SJSA1 (cell line): ENCODE results near the gene MAP3K20. TPM values are rescaled to one million over a fixed set of nuclear protein-coding genes. Genes with fewer than 3 reads are reported as not detected.
A peak's percentile ranks its signal among the peaks of the same experiment; 100 is the strongest.
"Not testable (repeated sequence)": the region's sequence is repeated elsewhere in the genome, so short reads cannot be mapped to it uniquely, and the experiment has no call there.

Source experiments
- DNase-seq, 2 experiments: peaks; one replicate each; pipeline ENCODE4 v3.0.0-alpha.2; 2015 to 2020; ENCODE audit warnings: low spot score in 2 of 2, low read depth in 1 of 2
- H3K27ac ChIP-seq: fragments of 250-450 bp; sonication (Bioruptor Pico); 2 replicates; pipeline ENCODE4 v1.5.1; 2020; ENCODE audit warnings: mild to moderate bottlenecking, moderate library complexity
- H3K27me3 ChIP-seq: fragments of 250-450 bp; sonication (Bioruptor Pico); replicated peaks from 2 replicates; pipeline ENCODE4 v1.5.1; 2020; ENCODE audit warnings: mild to moderate bottlenecking, moderate library complexity
- H3K36me3 ChIP-seq: fragments of 250-450 bp; sonication (Bioruptor Pico); 2 replicates; pipeline ENCODE4 v1.5.1; 2020; ENCODE audit warnings: mild to moderate bottlenecking
- H3K4me1 ChIP-seq: fragments of 250-450 bp; sonication (Bioruptor Pico); replicated peaks from 2 replicates; pipeline ENCODE4 v1.6.1; 2021; ENCODE audit warnings: mild to moderate bottlenecking
- H3K4me3 ChIP-seq: fragments of 250-450 bp; sonication (Bioruptor Pico); 2 replicates; pipeline ENCODE4 v1.5.1; 2020; ENCODE audit warnings: mild to moderate bottlenecking
- H3K9me3 ChIP-seq: fragments of 250-450 bp; sonication (Bioruptor Pico); replicated peaks from 2 replicates; pipeline ENCODE4 v1.5.1; 2020; ENCODE audit warnings: mild to moderate bottlenecking
- total RNA-seq: library from RNA; depleted of rRNA; stranded (reverse); fragments of >200 nt; shearing (Covaris generic); gene quantifications from 2 replicates; pipeline ENCODE4 v1.2.3, GENCODE V29; 2014

The MAP3K20 gene
- total RNA-seq, 1 experiment from 2014 or later, result 95.7 TPM

DNA sequence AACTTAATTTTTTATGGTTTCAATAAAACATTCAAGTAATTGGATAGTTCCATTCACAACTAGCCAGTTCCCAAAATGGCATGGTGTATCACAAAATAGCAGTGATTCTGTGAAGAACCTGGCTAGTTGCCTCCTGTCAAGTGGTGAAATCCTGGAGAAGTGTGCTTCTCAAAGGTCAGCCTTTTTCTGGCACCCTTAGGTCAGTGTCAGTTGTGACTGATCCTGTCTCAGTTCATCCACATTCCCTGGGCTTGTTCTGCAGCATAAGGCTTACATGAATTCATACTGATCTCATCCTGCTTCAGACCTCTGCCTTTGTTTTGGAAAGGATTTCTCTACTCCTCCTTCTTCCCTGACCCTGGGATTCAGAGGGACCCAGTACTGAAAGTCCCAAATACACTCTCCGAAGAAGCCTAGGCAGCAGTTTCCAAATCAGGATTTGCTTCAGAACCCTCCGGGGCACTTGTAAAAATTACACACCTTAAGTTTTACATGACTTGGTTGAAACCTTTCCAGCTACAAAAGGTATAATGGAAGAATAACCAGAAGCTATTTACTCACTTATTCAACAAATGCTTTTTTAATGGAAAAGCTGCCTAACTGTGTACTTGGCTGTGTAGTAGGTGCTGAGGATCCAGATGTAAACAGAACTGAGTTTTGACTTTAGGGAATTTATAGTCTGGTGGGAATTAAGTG, 11.0 kb downstream of the MAP3K20 start:
- Histone ChIP-seq H3K4me1 (peaks cover 41% of the 10 kb centered on the region), H3K27ac (no peak overlapping the region), H3K9me3 (no peaks in the 10 kb centered on the region), H3K4me3 (no peak overlapping the region), H3K27me3 (no peaks in the 10 kb centered on the region), H3K36me3 (peaks cover 12% of the 10 kb centered on the region)
- DNase-seq, result no peak

DNA sequence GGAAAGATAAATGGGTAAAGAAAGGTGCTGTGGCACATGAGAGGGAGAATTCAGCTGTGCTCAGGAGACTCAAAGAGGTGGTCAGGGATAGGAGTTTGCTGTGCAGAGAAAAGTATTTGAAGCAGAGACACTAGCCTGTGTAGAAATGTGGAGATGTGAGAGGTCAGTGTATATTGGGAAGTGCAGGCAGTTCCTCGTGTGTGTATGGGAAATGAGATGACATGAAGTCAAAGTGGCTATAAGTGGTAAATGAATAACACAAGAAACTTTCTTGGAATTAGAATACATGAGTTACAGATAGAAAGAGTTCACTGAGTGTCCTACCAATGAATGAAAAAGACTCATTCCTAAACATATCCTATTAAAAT, 11.6 kb downstream of the MAP3K20 start:
- Histone ChIP-seq H3K9me3 (no peaks in the 10 kb centered on the region), H3K4me3 (no peak overlapping the region), H3K36me3 (peaks cover 15% of the 10 kb centered on the region), H3K27me3 (no peaks in the 10 kb centered on the region), H3K4me1 (peaks cover 41% of the 10 kb centered on the region), H3K27ac (no peak overlapping the region)
- DNase-seq, result no peak

DNA sequence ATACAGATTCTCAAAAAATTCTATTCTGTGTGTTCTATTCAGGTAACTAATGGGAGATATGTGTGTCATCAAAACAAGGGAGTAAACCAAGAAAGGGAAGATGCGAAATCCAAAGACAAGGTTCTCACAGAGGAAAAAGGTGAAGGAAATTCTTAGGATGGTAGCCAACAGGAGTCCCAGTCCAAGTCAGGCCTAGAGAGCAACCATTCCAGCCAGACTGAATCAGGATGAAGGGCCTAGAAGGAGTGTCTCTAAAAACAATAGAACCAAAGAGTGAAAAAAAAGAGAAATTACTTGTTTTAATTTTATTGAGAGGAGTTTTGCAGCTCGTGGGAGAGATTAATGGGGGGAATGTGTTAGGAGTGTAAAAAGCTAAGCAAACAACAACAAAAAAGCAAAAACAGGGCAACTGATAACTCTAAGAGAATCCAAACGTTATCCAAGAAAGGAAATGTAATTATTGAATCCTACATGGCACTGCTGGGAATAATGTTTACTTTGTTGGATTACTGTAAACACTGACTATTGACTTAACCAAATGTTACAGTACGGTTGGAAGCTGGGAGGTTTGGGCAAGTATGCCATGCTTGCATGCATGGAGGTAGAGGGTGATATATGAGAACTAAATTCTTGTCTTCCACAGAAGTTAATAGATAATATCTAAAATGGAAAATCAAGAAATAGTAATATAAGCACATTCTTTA, 12.3 kb downstream of the MAP3K20 start:
- Histone ChIP-seq H3K27ac (peak overlapping the region; percentile 8; the same call in 1 of the 2 replicates), H3K4me3 (no peak overlapping the region), H3K36me3 (peaks cover 22% of the 10 kb centered on the region), H3K9me3 (no peaks in the 10 kb centered on the region), H3K27me3 (no peaks in the 10 kb centered on the region), H3K4me1 (peaks cover 41% of the 10 kb centered on the region)
- peak in 1 of 2 experiments; percentile 23 for DNase-seq

DNA sequence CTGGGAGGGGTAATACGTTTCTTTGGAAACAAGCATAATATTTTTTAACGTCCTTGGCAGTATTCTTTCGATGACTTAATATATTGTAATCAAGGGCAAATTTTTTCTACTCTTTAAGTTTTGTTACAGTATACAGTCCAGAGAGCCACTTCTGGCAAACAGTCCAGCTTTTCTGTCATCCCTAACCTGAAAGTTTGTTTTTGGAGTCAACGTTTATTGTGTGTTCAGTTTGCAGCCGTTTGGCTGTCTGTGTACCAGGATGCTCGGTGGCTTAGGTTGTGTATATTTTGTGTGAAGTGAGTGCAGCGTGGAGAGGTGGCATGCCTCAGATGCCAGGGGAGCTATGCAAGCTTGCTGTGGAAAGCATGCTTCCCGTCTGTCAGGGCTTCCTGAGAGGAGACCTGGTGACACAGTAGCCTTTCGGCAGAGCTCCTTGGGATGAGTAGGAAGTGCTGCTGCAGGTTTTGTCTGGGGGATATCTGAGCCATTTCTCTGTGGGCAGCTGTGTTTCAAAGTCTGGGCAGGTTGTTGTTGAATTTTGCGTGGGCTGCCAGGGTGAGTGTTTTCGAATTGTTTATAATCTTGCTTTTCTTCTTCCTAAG, 14.7 kb downstream of the MAP3K20 start:
- peaks cover 36% of the 10 kb centered on the region for H3K36me3 ChIP-seq
- no peak overlapping the region for H3K4me3 ChIP-seq
- H3K27me3 ChIP-seq, result no peaks in the 10 kb centered on the region
- H3K4me1 ChIP-seq, result peaks cover 41% of the 10 kb centered on the region
- no peaks in the 10 kb centered on the region for H3K9me3 ChIP-seq
- DNase-seq, result peak; percentile 63 to 74
- H3K27ac ChIP-seq, result peak overlapping the region; percentile 6

DNA sequence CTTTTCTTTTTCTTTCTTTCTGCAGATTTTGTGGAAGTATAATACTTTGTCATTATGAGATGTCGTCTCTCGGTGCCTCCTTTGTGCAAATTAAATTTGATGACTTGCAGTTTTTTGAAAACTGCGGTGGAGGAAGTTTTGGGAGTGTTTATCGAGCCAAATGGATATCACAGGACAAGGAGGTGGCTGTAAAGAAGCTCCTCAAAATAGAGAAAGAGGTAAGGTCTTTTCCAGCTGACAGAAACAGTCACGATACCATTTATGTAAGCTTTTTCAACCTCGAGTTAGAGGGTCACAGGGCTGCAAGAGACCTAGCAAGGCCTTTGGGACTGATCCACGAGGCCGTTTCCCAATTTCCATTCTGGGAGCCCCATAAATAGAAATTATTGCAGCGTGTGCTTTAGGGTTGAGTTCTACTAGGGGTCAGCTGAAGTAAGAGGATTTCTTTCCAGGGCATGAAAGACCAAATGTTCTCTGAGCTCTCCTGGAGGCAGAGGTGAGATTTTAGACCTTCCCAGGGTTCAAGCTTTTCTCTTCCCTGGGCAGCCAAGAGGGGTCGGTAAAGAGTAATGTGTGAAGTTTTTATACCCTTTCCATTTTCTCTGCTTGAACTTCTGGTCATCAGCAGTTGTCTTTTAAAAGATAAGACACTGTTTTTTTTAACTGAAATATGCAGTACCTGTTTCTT, 15.5 kb downstream of the MAP3K20 start:
- Histone ChIP-seq H3K9me3 (no peaks in the 10 kb centered on the region), H3K4me1 (peaks cover 41% of the 10 kb centered on the region), H3K27me3 (no peaks in the 10 kb centered on the region), H3K27ac (peak overlapping the region; percentile 6; the same call in 1 of the 2 replicates), H3K4me3 (no peak overlapping the region), H3K36me3 (peaks cover 39% of the 10 kb centered on the region)
- DNase-seq, result no peak

DNA sequence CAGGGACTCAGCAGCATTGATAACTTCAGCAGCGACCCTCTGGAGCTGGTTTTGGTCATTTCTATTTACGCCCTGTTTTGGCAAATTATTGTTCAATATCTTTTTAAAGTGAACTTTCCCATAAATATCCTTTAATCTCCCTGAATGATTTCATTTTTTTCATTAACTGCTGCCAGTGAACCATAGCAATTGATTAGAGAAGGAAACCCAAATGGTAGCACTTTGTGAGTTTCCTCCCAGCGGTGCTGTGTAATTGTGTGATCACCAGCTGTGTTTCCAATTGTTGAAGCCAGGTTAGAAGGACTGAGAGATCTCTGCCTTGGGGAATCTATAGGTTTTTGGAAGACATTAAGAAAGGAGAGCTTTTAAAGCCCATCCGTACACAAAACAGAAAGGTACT, 16.3 kb downstream of the MAP3K20 start:
- no peak overlapping the region for H3K27ac ChIP-seq
- no peaks in the 10 kb centered on the region for H3K27me3 ChIP-seq
- H3K4me1 ChIP-seq, result peaks cover 34% of the 10 kb centered on the region
- no peak overlapping the region for H3K4me3 ChIP-seq
- DNase-seq, result no peak
- no peaks in the 10 kb centered on the region for H3K9me3 ChIP-seq
- peaks cover 46% of the 10 kb centered on the region for H3K36me3 ChIP-seq

DNA sequence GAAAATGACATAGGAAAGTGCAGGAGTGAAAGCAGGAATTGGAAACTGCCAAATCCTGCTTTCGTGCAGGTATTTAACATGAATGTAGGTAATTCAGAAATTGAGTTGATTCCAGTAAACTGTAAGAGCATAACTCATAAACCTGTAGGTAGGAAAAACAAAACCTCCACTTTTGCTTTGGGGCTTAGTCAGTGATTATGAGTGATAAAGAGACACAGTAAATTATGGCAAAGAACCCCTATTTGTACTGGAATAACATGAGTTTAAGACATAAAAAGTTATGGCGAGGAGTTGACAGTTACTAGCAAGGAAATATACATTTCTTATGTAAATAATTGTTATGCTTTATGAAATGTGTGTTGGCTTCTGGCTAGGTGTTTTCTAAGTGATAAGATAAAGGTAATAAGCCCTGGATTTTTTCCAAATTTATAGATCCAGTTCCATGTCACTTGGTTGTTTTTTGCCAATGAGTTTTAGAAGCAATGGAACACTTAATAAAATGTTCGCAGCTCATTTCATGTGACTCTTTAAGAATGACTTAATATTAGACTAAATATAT, 17.3 kb downstream of the MAP3K20 start:
- peaks cover 24% of the 10 kb centered on the region for H3K4me1 ChIP-seq
- H3K4me3 ChIP-seq, result no peak overlapping the region
- no peaks in the 10 kb centered on the region for H3K9me3 ChIP-seq
- H3K27ac ChIP-seq, result no peak overlapping the region
- DNase-seq, result no peak
- peaks cover 52% of the 10 kb centered on the region for H3K36me3 ChIP-seq
- no peaks in the 10 kb centered on the region for H3K27me3 ChIP-seq

DNA sequence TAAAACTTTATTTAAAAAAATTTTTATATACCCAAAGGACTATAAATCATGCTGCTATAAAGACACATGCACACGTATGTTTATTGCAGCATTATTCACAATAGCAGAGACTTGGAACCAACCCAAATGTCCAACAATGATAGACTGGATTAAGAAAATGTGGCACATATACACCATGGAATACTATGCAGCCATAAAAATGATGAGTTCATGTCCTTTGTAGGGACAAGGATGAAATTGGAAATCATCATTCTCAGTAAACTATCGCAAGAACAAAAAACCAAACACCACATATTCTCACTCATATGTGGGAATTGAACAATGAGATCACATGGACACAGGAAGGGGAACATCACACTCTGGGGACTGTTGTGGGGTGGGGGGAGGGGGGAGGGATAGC, 18.0 kb downstream of the MAP3K20 start:
- Histone ChIP-seq H3K4me1 (peaks cover 18% of the 10 kb centered on the region), H3K36me3 (peaks cover 52% of the 10 kb centered on the region)
- H3K4me3 ChIP-seq, DNase-seq, H3K27me3 ChIP-seq, H3K9me3 ChIP-seq, H3K27ac ChIP-seq: not testable (repeated sequence)

DNA sequence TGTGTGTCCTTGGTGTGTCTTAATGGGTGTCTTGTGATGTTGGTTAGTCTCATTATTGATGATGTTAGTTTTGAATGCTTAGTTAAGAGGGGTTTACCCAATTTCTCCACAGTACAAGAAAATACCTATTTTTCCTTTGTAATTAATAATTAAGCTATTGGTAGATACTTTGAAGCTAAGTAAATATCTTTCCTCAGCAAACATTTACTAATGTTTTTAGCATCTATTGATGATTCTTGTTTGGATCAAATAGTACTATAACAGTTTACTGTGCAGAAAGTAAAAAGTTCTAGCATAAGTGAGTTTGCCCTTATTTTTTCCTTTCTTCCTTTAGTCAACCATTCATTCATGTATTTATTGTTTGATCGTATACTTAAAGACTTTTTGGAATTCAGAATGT, 19.1 kb downstream of the MAP3K20 start:
- H3K27me3 ChIP-seq, result no peaks in the 10 kb centered on the region
- no peak overlapping the region for H3K4me3 ChIP-seq
- DNase-seq, result no peak
- no peak overlapping the region for H3K27ac ChIP-seq
- peaks cover 16% of the 10 kb centered on the region for H3K4me1 ChIP-seq
- peaks cover 59% of the 10 kb centered on the region for H3K36me3 ChIP-seq
- H3K9me3 ChIP-seq, result no peaks in the 10 kb centered on the region

DNA sequence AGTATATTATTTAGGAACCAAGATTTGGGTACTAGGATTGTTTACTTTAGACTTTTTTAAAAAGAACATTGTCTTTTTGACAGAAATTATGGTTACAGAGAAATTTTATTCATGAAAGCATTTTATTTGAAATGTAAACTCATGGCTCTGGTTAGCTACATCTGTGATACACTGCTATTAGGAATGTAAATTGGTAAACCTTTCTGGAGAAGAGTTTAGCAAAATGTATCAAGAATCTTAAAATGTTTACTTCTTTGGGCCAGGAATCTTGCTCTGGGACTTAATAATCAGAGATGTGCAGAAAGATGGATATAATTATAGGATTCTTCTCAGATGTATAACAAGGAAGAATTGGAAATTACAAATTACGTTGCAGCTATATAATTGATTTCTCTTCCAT, 19.7 kb downstream of the MAP3K20 start:
- H3K4me3 ChIP-seq, result no peak overlapping the region

DNA sequence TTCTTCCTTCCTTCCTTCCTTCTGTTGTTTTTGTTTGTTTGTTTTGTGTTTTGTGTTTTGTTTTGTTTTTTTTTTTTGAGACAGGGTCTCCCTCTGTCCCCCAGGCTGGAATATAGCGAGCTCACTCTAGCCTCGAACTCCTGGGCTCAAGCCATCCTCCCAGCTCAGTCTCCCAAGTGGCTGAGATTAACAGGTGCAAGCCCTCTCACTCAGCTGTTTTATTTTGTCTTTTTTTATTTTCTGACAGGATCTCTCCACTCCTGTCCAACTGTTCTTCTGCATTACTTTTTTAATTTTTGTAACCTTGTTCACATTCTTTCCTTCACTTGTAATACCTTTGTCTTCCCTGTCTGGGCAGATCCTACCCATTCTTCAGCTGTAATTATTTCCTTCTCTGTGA, 23.6 kb downstream of the MAP3K20 start:
- DNase-seq, result no peak
- H3K4me1 ChIP-seq, result no peaks in the 10 kb centered on the region; the same call in 1 of the 2 replicates
- no peak overlapping the region for H3K27ac ChIP-seq

More for the DNA sequence above, 19.7 kb downstream of the MAP3K20 start:
- Histone ChIP-seq H3K27ac (no peak overlapping the region), H3K36me3 (peaks cover 63% of the 10 kb centered on the region), H3K9me3 (no peaks in the 10 kb centered on the region), H3K27me3 (no peaks in the 10 kb centered on the region), H3K4me1 (peaks cover 10% of the 10 kb centered on the region)
- no peak for DNase-seq

DNA sequence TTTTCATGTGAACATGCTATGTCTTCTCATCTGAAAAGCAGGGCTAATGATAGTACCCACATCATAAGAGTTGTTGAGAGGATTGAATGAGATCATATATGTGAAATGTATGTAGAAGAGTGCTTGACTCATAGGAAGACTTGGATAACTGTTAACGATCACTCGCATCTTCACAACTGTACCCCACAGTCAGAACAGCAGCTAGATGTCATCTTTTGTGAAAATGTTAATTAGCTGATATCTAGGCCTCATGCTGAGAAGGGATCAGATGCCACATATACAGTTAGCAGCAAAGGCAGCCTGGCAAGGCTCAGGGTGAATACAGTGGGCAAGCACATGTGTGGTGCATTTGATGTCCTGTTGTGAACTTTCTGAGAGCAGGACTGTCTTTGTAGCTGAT, 24.2 kb downstream of the MAP3K20 start:
- peaks cover 46% of the 10 kb centered on the region for H3K36me3 ChIP-seq

More for the DNA sequence above, 23.6 kb downstream of the MAP3K20 start:
- H3K9me3 ChIP-seq, result no peaks in the 10 kb centered on the region
- H3K4me3 ChIP-seq, result no peak overlapping the region
- no peaks in the 10 kb centered on the region for H3K27me3 ChIP-seq
- H3K36me3 ChIP-seq, result peaks cover 52% of the 10 kb centered on the region

DNA sequence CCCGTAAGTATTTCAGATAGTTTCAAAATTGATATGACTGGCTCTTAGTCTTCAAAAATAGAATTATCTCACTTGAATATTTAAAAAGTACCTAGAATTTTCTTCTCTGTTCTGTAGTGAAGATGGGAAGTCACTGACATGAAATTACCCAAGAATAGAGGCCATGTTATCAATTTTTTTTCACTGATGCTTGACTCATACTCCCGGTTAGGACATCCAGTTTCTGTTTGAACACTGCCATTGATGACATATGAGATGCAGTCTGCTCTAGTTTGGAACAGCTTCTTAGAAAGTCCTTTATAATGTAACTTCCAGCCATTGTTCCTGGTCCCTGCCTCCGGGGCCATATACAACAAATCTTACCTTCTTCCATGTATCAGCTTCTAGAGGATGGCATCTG, 26.0 kb downstream of the MAP3K20 start:
- no peak for DNase-seq
- Histone ChIP-seq H3K4me3 (no peak overlapping the region), H3K27me3 (no peaks in the 10 kb centered on the region)

More for the DNA sequence above, 24.2 kb downstream of the MAP3K20 start:
- DNase-seq, result no peak
- Histone ChIP-seq H3K4me1 (no peaks in the 10 kb centered on the region; the same call in 1 of the 2 replicates), H3K27ac (no peak overlapping the region), H3K27me3 (no peaks in the 10 kb centered on the region), H3K4me3 (no peak overlapping the region), H3K9me3 (no peaks in the 10 kb centered on the region)

More for the DNA sequence above, 26.0 kb downstream of the MAP3K20 start:
- H3K4me1 ChIP-seq, result peaks cover 6% of the 10 kb centered on the region
- no peak overlapping the region for H3K27ac ChIP-seq
- H3K36me3 ChIP-seq, result peaks cover 35% of the 10 kb centered on the region
- no peaks in the 10 kb centered on the region for H3K9me3 ChIP-seq
